ENCODE data around the gene ABCB8. TPM values are rescaled to one million over a fixed set of nuclear protein-coding genes. Genes with fewer than 3 reads are reported as not detected.

Gene ABCB8
- total and polyA plus RNA-seq, 2 of the 8 experiments (the other 6 are each of a cell fraction or from before 2014, with no cell fraction given), result 17.7 to 27.0 TPM

DNA sequence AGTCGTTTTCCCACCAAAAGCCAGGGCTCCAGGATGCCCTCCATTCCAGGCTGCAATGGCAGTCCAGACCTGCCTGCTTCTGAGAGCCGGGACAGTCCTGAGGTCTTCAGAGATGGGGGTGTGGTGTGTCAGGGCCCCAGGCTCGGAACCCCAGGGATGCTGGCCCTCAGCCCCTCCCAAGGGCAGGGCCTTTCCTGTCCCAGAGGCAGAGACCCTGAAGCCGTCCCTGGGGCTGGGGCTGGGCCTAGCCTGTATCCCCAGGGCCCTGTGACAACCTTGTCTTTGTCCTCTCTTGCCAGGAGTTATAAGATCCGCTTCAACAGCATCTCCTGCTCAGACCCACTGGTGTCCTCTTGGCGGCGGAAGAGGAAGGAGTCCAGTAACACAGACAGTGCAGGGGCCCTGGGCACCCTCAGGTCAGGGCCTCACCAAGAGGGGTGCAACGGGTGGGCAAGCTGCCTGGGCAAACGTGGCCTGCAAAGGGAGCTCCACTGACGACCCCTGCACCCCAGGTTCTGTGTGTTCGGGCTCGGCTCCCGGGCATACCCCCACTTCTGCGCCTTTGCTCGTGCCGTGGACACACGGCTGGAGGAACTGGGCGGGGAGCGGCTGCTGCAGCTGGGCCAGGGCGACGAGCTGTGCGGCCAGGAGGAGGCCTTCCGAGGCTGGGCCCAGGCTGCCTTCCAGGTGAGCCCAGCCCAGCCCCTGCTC is 21.5 kb upstream of the ABCB8 start:
- Histone ChIP-seq H4K20me1 (replicated peaks in 1 of 2; ENCODE audit: control insufficient read depth in 1 of 2, insufficient read depth in 2 of 2, low read length in 2 of 2) (no peaks in the 10 kb centered on the region), H3K27me3 (replicated peaks in 1 of 4; ENCODE audit: control insufficient read depth in 3 of 4, extremely low read depth in 1 of 4, insufficient read depth in 3 of 4, low read length in 3 of 4) (no peaks in the 10 kb centered on the region), H2BK5ac (ENCODE audit: low read depth, low read length) (peak overlapping the region; percentile 35; the same call in 1 of the 2 replicates), H4K8ac (ENCODE audit: extremely low read depth, insufficient read depth, low read length) (peak overlapping the region; percentile 15; the same call in 1 of the 2 replicates), H3K23me2 (ENCODE audit: low read depth, low read length) (no peaks in the 10 kb centered on the region; the same call in 1 of the 2 replicates), H3K9me3 (ENCODE audit: insufficient read depth in 2 of 2, low read depth in 1 of 2, low read length in 1 of 2) (no peaks in the 10 kb centered on the region), H3K79me2 (ENCODE audit: control insufficient read depth in 1 of 2, insufficient read depth in 2 of 2, low read length in 2 of 2) (no peaks in the 10 kb centered on the region), H4K91ac (replicated peaks; ENCODE audit: insufficient read length, low read length) (peak overlapping the region; percentile 51), H2BK20ac (ENCODE audit: low read length) (no peak overlapping the region), H3K23ac (ENCODE audit: insufficient read length) (no peak overlapping the region), H3K4me3 (ENCODE audit: extremely low read depth in 1 of 4, insufficient read depth in 2 of 4, low read depth in 3 of 4, low read length in 4 of 4) (no peak overlapping the region), H2BK120ac (replicated peaks; ENCODE audit: low read depth, low read length) (no peak overlapping the region), H3K79me1 (ENCODE audit: low read depth, low read length) (no peaks in the 10 kb centered on the region), H2AK5ac (ENCODE audit: low read depth, low read length) (peak overlapping the region; percentile 46; the same call in 1 of the 2 replicates), H2AFZ (ENCODE audit: low read length) (no peak overlapping the region), H3K4me2 (ENCODE audit: insufficient read depth in 1 of 2, low read depth in 2 of 2, low read length in 2 of 2) (no peak overlapping the region), H3K14ac (ENCODE audit: insufficient read length) (no peak overlapping the region), H3K4me1 (replicated peaks in 1 of 4; ENCODE audit: control insufficient read depth in 3 of 4, insufficient read depth in 4 of 4, low read length in 3 of 4) (peaks cover 0 to 23% (median 20%) of the 10 kb centered on the region in 4 experiments; a peak in 6 of 7 replicates), H3K9ac (replicated peaks in 1 of 4; ENCODE audit: extremely low read depth in 1 of 4, low read depth in 3 of 4, low read length in 3 of 4) (no peak overlapping the region), H4K5ac (ENCODE audit: insufficient read length, low read depth, low read length) (no peak overlapping the region), H3K27ac (ENCODE audit: low read depth, low read length) (no peak overlapping the region), H3K56ac (replicated peaks; ENCODE audit: insufficient read length, low read depth, low read length) (no peak overlapping the region), H3K18ac (ENCODE audit: extremely low read depth, low read length) (no peak overlapping the region), H2BK12ac (ENCODE audit: low read depth, low read length) (0 out of 2 replicates have a peak overlapping the region, but pooled peaks have one; percentile 87), H3K4ac (replicated peaks; ENCODE audit: insufficient read length, low read depth, low read length) (no peak overlapping the region), H2BK15ac (ENCODE audit: low read length) (no peak overlapping the region), H3K36me3 (ENCODE audit: control insufficient read depth in 2 of 4, insufficient read depth in 4 of 4, low read length in 3 of 4) (no peaks in the 10 kb centered on the region)
- ChIA-PET CTCF (ENCODE audit: partially characterized antibody) (interaction anchor here (1.3 to 11.5 kb wide), 13 partner anchors 8 to 237 kb away, joined by 3 to 142 read pairs (median 23); partner anchors contain the start of genes ATG9B and NOS3), POLR2A (ENCODE audit: partially characterized antibody) (interaction anchor here (1.1 to 1.7 kb wide), 4 partner anchors 10 to 18 kb away, joined by 3 to 7 read pairs (median 4); no protein-coding TSS in a partner anchor)
- no peak for DNase-seq (ENCODE audit: low read depth in 1 of 2, low spot score in 2 of 2)
- WGBS, 2 experiments (ENCODE audit: extremely low coverage in 1 of 2, insufficient coverage in 1 of 2, insufficient read length in 1 of 2, insufficient replicate concordance in 2 of 2, low coverage in 1 of 2, low lambda C conversion rate in 2 of 2, missing lambda C conversion rate in 1 of 2), result 92% methylated on average over 23 of the region's 23 CpGs; no CpG with 5 or more reads in 1 of the 2 experiments
- no peak for FAIRE-seq
- TF ChIP-seq GABPA (IDR thresholded peaks at IDR 0.05; ENCODE audit: borderline replicate concordance, insufficient read depth, low read length) (no peak), BCL11A (IDR thresholded peaks at IDR 0.05; ENCODE audit: low read depth in 2 of 2, low read length in 2 of 2) (no peak)
- TF ChIP-seq, protein P1, sequence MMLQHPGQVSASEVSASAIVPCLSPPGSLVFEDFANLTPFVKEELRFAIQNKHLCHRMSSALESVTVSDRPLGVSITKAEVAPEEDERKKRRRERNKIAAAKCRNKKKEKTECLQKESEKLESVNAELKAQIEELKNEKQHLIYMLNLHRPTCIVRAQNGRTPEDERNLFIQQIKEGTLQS (IDR thresholded peaks at IDR 0.05; ENCODE audit: insufficient read depth, low read depth, low read length), result no peak
